ENCODE results near the gene HDAC10. TPM values are rescaled to one million over a fixed set of nuclear protein-coding genes. Genes with fewer than 3 reads are reported as not detected.
"Not testable (repeated sequence)": the region's sequence is repeated elsewhere in the genome, so short reads cannot be mapped to it uniquely, and the experiment has no call there.

HDAC10 gene
- total RNA-seq, 1 donor from 2014 or later = 14.5 TPM

DNA sequence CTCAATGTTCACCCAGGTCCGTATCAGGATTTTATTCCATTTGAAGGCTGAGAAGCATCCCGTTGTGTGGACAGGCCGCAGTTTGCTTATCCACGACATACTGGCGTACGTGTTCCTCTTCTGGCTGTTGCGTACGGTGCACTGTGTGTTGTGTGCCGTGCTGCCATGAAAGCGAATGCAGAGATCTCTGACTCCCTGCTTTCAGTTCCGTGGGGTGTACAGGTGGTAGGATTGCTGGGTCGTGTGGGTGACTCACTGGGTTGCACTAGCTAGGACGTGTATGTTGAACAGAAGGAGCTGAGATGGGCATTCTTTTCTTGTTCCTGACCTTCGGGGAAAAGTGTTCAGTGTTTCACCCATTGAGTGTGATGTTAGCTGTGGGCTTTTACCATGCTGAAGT, 39.9 kb downstream of the HDAC10 start:
- no peak for ATAC-seq
- intact Hi-C loops (cut with DNase I) = loop anchor here (2.0 kb wide), 1 partner anchor 62 kb away; no protein-coding TSS in a partner anchor
- DNase-seq (ENCODE audit: missing footprints) = no peak

DNA sequence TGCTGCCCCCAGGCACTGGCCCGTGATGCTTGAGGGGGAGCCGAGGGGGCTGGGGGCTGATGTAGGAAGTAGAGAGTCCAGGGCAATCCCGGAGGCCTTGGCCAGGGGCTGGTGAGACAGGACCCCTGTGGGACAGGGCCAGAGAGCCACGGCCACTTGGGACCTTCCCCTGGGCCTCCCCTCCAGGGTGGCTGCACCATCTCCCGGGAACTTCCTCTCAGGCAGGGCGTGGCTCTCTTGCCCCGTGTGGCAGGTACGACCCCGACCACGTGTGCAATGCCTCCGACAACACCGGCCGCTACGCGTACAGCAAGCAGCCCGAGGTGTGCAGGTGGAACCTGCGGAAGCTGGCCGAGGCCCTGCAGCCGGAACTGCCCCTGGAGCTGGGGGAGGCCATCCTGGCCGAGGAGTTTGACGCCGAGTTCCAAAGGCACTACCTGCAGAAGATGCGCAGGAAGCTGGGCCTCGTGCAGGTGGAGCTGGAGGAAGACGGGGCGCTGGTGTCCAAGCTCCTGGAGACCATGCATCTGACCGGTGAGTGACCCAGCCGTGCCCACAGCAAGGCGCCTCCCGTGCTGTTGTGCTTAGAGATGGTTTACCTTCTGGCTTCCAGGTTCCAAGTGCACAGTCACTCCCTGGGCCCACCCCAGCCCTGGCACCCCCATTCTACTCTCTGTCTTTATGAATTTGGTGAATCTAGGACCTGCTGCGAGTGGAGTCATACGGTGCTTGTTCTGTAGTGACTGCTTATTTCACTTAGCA, 40.5 kb downstream of the HDAC10 start:
- intact Hi-C loops (cut with DNase I) = loop anchor here (2.0 kb wide), 1 partner anchor 62 kb away; no protein-coding TSS in a partner anchor
- DNase-seq (ENCODE audit: missing footprints) = peak; percentile 35
- no peak for ATAC-seq

DNA sequence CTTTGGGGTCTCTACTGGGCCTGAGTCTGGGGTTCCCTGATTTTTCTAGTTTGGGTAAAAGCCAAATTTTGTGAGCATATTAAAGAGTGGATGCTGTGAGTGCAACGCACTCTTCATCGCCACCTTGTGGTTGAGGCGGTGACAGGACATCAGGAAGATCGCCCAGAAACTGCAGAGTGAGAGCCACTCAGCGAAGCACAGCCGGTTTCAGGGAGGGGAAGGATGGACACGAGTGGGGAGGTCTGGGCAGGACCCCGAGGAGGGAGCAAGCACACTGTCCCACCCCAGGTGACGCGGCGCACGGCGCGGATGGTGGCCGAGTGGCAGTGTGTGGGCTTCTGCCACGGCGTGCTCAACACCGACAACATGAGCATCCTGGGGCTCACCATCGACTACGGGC, 41.2 kb downstream of the HDAC10 start:
- no peak for DNase-seq (ENCODE audit: missing footprints)
- intact Hi-C loops (cut with DNase I) = loop anchor here (2.0 kb wide), 1 partner anchor 61 kb away; no protein-coding TSS in a partner anchor
- peak; percentile 32 for ATAC-seq

DNA sequence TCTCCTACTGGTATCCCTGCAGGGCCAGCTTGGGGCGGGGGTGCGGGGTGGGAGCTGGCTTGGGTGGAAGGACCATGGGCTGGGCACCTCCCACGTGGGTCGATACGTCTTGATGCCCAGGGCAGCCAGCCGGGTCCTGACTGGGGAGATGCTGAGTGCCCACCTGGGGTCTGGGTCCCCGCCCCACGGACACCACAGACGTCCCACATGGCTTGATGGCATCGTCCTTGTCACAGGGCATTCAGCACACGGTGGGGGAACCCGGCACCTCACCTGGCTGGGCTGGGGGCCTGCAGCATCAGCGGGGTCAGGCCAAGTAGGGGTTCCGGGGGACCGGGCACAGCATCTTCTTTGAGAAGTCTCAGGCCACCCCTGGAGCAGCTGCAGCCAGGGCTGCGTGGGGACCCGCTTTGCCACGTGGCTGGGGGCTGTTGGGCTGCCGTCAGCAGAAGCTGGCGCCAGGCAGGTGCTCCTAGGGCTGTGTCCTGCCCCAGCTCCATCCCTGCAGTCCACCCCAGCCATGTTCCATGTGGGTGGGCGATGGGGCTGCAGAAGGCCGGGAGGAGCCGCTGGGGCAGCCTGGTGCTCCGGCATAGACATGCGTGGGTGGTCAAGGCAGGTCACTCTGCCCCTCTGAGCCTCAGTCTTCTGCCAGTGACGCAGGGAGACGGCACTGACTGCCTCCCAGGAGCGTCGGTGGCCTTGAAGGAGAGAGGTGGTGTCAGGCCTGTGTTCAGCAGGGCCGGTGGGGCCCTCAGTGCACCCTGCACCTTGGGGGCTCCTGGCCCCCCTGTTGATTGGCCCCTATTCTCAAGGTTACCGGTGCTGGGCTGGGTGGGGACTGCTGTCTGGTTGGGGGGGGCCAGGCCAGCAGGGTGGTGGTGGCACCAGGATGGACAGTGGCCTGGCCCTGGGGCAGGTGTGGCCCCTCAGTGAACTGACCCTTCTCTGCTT, 41.8 kb downstream of the HDAC10 start:
- intact Hi-C loops (cut with DNase I) = no loop called here
- no peak for DNase-seq (ENCODE audit: missing footprints)
- ATAC-seq = peak; percentile 5

DNA sequence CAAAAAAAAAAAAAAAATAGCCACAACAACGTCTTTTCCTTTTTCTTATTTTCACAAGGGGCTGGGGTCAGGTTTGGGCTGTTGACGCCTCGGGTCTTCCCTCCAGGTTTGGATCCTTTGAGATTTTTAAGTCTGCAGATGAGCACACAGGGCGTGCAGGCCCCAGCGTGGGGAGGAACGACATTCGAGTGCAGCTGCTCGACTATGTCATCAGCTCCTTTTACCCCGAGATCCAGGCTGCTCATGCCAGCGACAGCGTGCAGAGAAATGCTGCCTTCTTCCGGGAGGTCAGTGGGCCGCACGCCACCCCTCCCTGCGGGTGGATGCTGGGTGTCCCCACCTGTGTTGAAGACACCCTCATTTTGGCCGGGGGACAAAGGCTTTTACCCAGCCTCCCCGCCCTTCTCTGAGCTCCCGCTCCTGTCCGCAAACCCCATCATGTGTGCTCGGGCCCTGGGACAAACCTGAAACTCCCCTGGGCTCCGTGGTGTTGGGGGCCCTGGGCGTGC, 42.6 kb downstream of the HDAC10 start:
- ATAC-seq (no peak), DNase-seq (ENCODE audit: missing footprints) (no peak)
- intact Hi-C loops (cut with DNase I) = no loop called here

DNA sequence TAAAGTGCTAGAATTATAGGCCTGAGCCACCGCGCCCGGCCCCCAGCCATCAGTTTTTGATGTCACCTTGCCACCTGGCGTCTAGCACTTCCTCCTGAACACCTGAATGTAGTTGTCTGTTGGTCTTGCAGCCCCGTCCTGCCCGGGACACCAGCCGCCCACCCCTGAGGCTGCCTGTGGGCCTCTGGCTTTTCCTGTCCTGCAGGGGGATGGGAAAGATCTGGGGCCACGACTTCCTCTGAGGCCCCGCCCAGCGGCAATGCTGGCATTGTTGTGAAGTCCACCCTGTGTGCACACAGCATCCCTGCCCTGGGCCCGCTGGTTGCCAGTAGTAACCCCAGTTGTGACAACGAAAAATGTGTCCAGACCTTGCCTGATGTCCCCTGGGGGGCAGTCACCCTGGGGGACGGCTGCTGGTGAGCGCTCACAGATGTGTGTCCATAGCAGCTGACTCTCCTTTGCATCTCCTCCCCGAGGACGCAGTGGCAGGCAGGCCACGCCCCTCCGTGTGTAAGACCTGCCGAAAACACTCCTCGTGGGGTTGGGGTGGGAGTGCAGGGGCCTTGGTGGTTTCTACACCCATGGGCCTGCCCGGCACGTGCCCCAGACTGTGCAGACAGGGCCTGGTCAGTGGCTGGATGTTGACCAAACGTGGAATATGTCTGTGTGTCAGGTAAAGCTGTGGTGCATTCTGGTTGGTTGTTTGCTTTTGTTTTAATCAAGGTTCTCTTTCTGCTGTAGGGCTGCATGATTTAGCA, 43.5 kb downstream of the HDAC10 start:
- no peak for DNase-seq (ENCODE audit: missing footprints)
- no peak for ATAC-seq

DNA sequence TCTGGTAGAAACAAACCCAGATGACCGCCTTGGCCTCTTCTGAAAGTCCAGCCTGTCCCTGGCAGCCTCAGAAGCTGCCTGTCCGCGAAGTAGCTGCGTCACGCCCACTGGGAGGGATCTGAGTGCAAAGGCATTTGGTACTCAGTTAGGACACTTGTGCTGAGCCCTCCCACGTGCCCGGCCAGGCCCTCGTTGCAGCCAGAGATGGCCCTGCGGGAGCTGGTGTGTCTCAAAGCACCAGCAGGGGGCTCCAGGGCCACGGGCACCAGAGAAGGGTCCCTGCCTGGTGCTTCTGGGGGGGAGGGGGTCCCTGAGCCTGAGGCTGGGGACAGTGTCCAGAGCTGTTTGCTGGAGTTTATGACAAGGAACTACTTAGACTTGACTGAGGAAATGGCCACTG, 44.5 kb downstream of the HDAC10 start:
- intact Hi-C loops (cut with DNase I) = no loop called here
- DNase-seq (ENCODE audit: missing footprints) (peak; percentile 90), ATAC-seq (peak; percentile 80)

More for the DNA sequence above, 43.5 kb downstream of the HDAC10 start:
- intact Hi-C loops (cut with DNase I) = no loop called here

DNA sequence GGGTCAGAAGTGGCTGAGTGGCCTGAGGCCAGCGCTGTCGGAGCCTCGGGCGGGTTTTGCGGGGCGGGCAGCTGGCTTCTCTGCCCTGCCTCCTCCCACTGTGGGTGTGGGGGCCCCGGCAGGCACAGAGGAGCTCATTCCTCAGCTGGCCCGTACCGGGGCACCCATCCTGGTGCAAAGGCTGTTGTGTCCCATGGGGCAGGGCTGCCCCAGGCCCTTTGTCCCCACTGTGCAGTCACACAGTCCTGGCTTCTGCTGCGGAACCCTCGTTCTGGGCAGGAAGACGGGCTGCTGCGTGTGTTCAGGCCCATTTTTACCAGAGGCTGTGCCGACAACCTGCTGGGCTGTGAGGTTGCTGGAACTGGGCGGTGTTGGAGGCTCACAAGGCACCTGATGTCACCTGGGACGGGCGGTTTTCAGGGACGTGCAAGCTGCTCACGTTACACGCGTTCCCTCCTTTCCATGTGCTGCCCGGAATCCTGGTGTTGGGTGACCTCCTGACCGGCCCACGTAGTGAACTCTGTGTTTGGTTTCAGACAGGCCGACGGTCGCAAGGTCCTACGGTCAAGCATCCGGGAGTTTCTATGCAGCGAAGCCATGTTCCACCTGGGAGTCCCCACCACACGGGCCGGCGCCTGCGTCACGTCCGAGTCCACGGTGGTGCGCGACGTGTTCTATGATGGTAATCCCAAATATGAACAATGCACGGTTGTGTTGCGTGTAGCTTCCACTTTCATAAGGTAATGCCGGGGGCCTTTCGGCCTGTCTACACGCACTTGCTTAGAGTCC, 45.1 kb downstream of the HDAC10 start:
- no peak for DNase-seq (ENCODE audit: missing footprints)
- intact Hi-C loops (cut with DNase I) = no loop called here
- ATAC-seq = no peak

DNA sequence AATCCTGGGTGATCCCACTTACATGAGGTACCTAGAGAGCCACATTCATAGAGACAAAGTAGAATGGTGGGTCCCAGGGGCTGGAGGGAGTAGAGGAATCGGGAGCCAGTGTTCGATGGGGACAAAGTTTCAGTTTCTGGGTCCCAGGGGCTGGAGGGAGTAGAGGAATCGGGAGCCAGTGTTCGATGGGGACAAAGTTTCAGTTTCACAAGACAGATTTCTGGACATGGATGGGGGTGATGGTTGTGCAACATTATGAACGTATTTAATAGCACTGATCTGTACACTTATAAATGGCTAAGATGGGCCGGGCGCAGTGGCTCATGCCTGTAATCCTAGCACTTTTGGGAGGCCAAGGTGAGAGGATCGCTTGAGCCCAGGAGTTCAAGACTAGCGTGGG, 46.1 kb downstream of the HDAC10 start:
- ATAC-seq; DNase-seq (ENCODE audit: missing footprints); intact Hi-C loops (cut with DNase I): not testable (repeated sequence)

DNA sequence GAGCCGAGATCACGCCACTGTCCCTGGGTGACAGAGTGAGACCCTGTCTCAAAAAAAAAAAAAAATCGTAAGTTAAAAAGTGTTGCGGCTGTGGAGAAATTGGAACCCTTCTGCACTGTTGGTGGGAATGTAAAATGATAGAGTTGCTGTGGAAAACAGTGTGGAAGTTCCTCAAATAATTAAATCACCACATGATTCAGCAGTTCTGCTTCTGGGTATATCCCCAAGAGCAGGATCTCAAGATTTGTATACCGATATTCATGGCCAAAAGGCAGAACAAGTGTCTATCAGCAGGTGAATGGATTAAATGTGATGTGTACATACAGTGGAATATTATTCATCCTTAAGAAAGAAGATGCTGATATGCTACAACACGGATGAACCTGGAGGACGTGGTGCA, 46.5 kb downstream of the HDAC10 start:
- DNase-seq (ENCODE audit: missing footprints) (no peak), ATAC-seq (no peak)
- intact Hi-C loops (cut with DNase I) = no loop called here

DNA sequence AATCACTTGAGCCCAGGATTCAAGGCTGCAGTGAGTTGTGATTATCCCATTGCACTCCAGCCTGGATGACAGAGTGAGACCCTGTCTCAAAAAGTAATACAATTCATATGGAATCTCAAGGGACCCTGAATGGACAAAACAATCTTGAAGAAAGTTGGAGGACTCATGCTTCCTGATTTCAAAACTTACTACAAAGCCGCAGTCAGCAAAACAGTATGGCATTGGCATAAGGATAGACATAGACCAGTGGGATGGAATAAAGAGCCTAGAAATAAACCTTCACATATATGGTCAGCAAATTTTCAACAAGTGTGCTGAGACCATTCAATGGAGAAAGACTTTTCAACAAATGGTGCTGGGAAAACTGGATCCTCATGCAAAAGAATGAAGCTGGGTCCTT, 47.8 kb downstream of the HDAC10 start:
- intact Hi-C loops (cut with DNase I) = no loop called here
- ATAC-seq = no peak
- no peak for DNase-seq (ENCODE audit: missing footprints)

DNA sequence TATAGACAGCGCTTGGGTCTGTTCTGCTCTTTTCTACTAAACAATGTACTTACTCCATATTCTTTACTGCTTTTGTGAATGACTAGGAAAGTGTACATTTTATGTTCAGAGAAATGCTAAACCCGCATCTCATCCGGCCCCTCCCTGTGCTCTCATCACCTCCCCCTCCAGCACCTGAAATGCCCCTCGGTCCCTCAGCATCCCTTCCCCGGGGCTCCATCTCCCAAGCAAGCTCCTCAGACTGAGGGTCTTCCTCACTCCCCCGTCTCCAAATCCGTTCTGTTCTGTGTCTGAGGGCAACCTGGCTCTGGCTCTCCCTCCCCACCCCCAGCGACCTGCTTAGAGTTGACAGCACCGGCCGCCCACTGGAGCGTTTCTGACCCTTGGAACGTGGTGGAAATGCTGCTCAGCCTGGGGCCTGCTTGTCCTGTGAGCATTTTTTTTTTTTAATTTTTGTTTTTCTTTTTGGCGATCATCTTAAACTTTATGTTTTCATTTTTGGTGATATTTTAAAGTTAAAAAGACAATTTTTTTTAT, 48.9 kb downstream of the HDAC10 start:
- ATAC-seq = no peak
- intact Hi-C loops (cut with DNase I) = no loop called here
- DNase-seq (ENCODE audit: missing footprints) = no peak

DNA sequence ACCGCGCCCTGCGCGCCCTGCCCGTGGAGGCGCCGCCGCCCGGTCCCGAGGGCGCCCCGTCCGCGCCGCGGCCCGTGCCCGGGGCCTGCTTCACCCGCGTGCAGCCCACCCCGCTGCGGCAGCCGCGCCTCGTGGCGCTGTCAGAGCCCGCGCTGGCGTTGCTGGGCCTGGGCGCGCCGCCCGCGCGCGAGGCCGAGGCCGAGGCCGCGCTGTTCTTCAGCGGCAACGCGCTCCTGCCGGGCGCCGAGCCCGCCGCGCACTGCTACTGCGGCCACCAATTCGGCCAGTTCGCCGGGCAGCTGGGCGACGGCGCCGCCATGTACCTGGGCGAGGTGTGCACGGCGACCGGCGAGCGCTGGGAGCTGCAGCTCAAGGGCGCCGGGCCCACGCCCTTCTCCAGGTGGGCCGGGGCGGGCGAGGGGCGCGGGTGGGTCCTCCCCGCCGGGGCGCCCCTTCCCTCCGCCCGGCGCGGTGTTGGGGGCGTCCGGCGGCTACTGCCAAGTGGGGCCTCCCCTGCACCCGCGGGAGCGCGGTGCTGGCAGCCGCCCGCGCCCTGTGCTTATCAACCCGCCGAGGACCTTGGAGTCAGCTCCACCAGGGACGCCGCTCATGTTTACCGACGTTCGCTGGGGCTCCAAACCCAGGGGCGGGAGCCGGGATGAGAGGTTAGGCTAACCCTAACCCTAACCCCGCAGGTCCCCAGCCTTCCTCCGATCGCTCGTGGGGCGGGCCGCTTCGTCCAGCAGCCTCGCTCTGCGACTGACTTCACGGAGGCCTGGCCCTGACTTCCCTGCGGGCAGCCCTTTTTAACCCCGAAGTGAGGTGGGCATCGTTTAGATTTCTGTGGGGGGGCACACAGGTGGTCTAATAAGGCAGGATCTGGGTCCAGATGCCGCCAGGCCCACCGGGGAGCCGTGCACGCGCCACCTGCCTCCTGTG, 49.6 kb downstream of the HDAC10 start:
- DNase-seq (ENCODE audit: missing footprints) (no peak), ATAC-seq (peak; percentile 20)
- intact Hi-C loops (cut with DNase I) = no loop called here

DNA sequence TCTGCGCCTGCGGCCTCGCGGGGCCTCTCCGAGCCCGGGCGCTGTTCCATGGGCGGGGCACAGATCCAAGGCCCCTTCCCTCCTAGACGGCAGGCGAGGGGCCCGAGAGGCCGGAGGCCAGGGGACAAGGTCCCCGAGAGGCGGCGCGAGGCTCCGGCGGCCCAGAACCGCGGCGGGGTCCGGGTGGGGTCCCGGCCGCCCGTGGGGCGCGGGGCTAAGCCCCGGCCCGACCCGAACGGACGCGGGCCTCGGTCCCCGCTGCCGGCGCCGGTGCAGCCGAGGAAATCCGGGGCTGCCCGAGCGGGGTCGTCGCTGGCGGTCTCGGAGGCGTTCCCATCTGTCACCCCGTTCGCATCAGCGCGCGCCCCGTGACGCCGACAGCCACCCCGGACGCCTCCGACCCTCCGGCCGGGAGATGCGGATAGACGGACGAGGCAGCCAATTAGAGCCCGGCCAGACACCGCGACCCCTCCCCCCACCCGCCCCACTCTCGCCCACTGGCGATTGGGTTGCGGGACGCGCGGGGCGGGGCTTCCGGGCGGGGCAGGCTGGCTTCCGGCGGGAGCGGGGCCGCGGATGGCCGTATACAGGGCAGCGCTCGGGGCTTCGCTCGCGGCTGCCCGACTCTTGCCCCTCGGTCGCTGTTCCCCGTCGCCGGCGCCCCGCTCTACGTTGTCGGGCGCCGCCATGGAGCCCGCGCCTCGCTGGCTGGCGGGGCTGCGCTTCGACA, 50.4 kb downstream of the HDAC10 start, which contains the start of gene SELENOO:
TSS of gene SELENOO (plus strand) at position 551 of the 730 bp plus-strand sequence. CDS start at position 577, 26 bp downstream.
- intact Hi-C loops (cut with DNase I) = no loop called here
- ATAC-seq (peak; percentile 91), DNase-seq (ENCODE audit: missing footprints) (peak; percentile 95)

DNA sequence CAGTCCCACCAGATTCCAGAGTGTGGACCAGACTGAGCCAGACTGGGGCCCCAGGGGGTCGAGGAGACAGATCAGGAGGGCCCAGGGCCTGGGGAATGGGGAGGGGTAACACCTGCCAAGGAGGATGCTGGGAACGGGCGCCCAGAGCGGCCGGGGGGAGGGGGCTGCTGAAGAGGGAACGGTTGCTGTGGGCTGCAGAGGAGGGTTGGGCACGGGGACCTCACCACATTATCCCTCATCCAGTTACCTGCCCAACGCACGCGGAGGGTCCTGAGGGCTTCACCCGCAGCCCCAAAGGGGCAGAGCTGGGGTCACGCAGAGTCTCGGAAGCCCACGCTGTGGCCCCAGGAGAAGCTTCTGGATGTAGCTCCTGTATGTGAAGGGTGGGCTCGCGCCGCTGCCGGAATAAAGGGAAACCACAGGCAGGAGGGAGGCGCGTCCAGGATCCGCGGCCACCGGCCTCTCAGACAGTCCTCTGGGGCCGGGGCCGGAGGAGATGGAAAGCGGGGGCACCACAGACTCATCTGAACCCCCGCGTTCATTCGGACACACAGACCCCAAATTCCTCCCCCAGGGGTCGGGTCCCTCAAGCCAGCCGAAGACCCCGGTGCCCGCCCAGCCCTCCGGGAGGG, 51.1 kb downstream of the HDAC10 start:
- peak; percentile 9 for ATAC-seq
- no peak for DNase-seq (ENCODE audit: missing footprints)
- intact Hi-C loops (cut with DNase I) = no loop called here

Measured in Right ventricle myocardium inferior (tissue), 1 donor.